ENCODE measurements around the gene HILPDA. TPM values are rescaled to one million over a fixed set of nuclear protein-coding genes. Genes with fewer than 3 reads are reported as not detected.

HILPDA gene
- total and polyA plus RNA-seq, 9 of the 15 experiments (the other 6 are each of a cell fraction or from before 2014, with no cell fraction given): 8.3 to 71.8 (median 23.5) TPM

- no peaks in the 10 kb centered on the region for H3K79me2 ChIP-seq (ENCODE audit: control insufficient read depth, insufficient read depth, low read length)
- no peak overlapping the region for H3K27ac ChIP-seq (ENCODE audit: extremely low read depth, low read depth, low read length)
- POLR2A ChIA-PET: no interaction called here
- H3K9ac ChIP-seq (ENCODE audit: insufficient read depth in 1 of 2, low read depth in 2 of 2, low read length in 2 of 2): no peak overlapping the region
- CTCF ChIA-PET (ENCODE audit: low intra/inter-chr PET ratio): no interaction called here
- ATAC-seq (no peak), DNase-seq (ENCODE audit: extremely low read depth in 1 of 4, low spot score in 3 of 4) (no peak), FAIRE-seq (no peak)
- H3K36me3 ChIP-seq (ENCODE audit: control insufficient read depth, insufficient read depth, low read length): no peaks in the 10 kb centered on the region
- H3K4me3 ChIP-seq: no peak overlapping the region
- no peaks in the 10 kb centered on the region for H3K9me3 ChIP-seq (replicated peaks; ENCODE audit: control insufficient read depth, insufficient read depth, low read depth, low read length)
- H3K4me1 ChIP-seq (replicated peaks in 1 of 2; ENCODE audit: control insufficient read depth in 2 of 2, insufficient read depth in 2 of 2, low read length in 2 of 2): peaks cover 12 to 24% of the 10 kb centered on the region in 2 experiments; a peak in 4 of 5 replicates
- no peaks in the 10 kb centered on the region for H4K20me1 ChIP-seq (replicated peaks; ENCODE audit: control insufficient read depth, insufficient read depth, low read length)
- no peaks in the 10 kb centered on the region for H3K27me3 ChIP-seq (ENCODE audit: control insufficient read depth in 2 of 2, insufficient read depth in 2 of 2, low read length in 2 of 2)
- H3K4me2 ChIP-seq (ENCODE audit: insufficient read depth, low read length): no peak overlapping the region
- H2AFZ ChIP-seq (ENCODE audit: low read depth, low read length): peak overlapping the region; percentile 54; the same call in 1 of the 2 replicates
- no peaks in the 10 kb centered on the region for H3K9me1 ChIP-seq (ENCODE audit: control insufficient read depth, insufficient read depth, low read length)
- no TSS peak for BruUV-seq (replicated peaks)
- intact Hi-C loops (cut with micrococcal nuclease) (no loop called here), in situ Hi-C loops (cut with MboI) (no loop called here)
- WGBS (ENCODE audit: insufficient coverage, low coverage, missing lambda C conversion rate): 32% methylated on average over 4 of the region's 4 CpGs
- no peak for TF ChIP-seq OTX1 (CRISPR knock-in tag; IDR thresholded peaks at IDR 0.05)
- no peak for TF ChIP-seq KLF16 (IDR thresholded peaks at IDR 0.05)
- TF ChIP-seq, protein P1, sequence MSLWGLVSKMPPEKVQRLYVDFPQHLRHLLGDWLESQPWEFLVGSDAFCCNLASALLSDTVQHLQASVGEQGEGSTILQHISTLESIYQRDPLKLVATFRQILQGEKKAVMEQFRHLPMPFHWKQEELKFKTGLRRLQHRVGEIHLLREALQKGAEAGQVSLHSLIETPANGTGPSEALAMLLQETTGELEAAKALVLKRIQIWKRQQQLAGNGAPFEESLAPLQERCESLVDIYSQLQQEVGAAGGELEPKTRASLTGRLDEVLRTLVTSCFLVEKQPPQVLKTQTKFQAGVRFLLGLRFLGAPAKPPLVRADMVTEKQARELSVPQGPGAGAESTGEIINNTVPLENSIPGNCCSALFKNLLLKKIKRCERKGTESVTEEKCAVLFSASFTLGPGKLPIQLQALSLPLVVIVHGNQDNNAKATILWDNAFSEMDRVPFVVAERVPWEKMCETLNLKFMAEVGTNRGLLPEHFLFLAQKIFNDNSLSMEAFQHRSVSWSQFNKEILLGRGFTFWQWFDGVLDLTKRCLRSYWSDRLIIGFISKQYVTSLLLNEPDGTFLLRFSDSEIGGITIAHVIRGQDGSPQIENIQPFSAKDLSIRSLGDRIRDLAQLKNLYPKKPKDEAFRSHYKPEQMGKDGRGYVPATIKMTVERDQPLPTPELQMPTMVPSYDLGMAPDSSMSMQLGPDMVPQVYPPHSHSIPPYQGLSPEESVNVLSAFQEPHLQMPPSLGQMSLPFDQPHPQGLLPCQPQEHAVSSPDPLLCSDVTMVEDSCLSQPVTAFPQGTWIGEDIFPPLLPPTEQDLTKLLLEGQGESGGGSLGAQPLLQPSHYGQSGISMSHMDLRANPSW (CRISPR knock-in tag; IDR thresholded peaks at IDR 0.05): no peak
- no peak for TF ChIP-seq CREM (IDR thresholded peaks at IDR 0.05; ENCODE audit: low read depth)
- TF ChIP-seq DPF2 (IDR thresholded peaks at IDR 0.05): no peak
- TF ChIP-seq ZNF644 (tag; IDR thresholded peaks at IDR 0.05; ENCODE audit: low read depth): no peak
- TF ChIP-seq, protein P2, sequence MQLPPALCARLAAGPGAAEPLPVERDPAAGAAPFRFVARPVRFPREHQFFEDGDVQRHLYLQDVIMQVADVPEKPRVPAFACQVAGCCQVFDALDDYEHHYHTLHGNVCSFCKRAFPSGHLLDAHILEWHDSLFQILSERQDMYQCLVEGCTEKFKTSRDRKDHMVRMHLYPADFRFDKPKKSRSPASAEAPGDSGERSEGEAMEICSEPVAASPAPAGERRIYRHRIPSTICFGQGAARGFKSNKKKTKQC (CRISPR knock-in tag; IDR thresholded peaks at IDR 0.05): no peak
- TF ChIP-seq, protein P3, sequence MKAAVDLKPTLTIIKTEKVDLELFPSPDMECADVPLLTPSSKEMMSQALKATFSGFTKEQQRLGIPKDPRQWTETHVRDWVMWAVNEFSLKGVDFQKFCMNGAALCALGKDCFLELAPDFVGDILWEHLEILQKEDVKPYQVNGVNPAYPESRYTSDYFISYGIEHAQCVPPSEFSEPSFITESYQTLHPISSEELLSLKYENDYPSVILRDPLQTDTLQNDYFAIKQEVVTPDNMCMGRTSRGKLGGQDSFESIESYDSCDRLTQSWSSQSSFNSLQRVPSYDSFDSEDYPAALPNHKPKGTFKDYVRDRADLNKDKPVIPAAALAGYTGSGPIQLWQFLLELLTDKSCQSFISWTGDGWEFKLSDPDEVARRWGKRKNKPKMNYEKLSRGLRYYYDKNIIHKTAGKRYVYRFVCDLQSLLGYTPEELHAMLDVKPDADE (conservative IDR thresholded peaks at IDR 0.05; ENCODE audit: control insufficient read depth, low read depth, low read length): no peak
- TF ChIP-seq ZFP1 (CRISPR knock-in tag; IDR thresholded peaks at IDR 0.05): no peak
- TF ChIP-seq FOXJ2 (tag; IDR thresholded peaks at IDR 0.05): no peak
- TF ChIP-seq ZNF584 (CRISPR knock-in tag; IDR thresholded peaks at IDR 0.05; ENCODE audit: low read depth): no peak
- no peak for TF ChIP-seq PHF20 (IDR thresholded peaks at IDR 0.05; ENCODE audit: partially characterized antibody)
- no peak for TF ChIP-seq ZNF24 (IDR thresholded peaks at IDR 0.05)
- no peak for TF ChIP-seq CCNT2 (IDR thresholded peaks at IDR 0.05; ENCODE audit: borderline replicate concordance, extremely low read depth, insufficient read length, low read depth, low read length)
- no peak for TF ChIP-seq ZNF431 (CRISPR knock-in tag; IDR thresholded peaks at IDR 0.05)
- TF ChIP-seq ZNF311 (CRISPR knock-in tag; IDR thresholded peaks at IDR 0.05): no peak
- no peak for TF ChIP-seq ZZZ3 (IDR thresholded peaks at IDR 0.05)
- no peak for TF ChIP-seq TARDBP (IDR thresholded peaks at IDR 0.05)
- TF ChIP-seq JUNB (CRISPR knock-in tag; conservative IDR thresholded peaks at IDR 0.05): no peak
Measured at GRCh38 chr7:128450409-128450808, 5.3 kb upstream of the HILPDA start.

Measured in K562 (cell line).